Measurements from ENCODE around the gene HOGA1. TPM values are rescaled to one million over a fixed set of nuclear protein-coding genes. Genes with fewer than 3 reads are reported as not detected.

HOGA1 gene
- total and polyA plus RNA-seq, 7 donors: 0.66 to 12.3 (median 3.4) TPM

GRCh38 chr10:97650726-97651125 lies 66.5 kb downstream of the HOGA1 start:
- DNase-seq (no peak), ATAC-seq (no peak)
- Histone ChIP-seq H3K27ac (no peak overlapping the region), H3K27me3 (ENCODE audit: insufficient read depth in 3 of 3, low read length in 2 of 3) (no peaks in the 10 kb centered on the region), H3K36me3 (ENCODE audit: insufficient read depth in 1 of 2, low read depth in 1 of 2) (peaks cover 14 to 64% of the 10 kb centered on the region in 2 donors), H3K4me1 (peaks cover 28% of the 10 kb centered on the region), H3K9me3 (no peaks in the 10 kb centered on the region), H3K4me3 (no peak overlapping the region)
- WGBS, 3 donors: 87 to 92% (median 89%) methylated on average over 3 of the region's 3 CpGs
- intact Hi-C loops (cut with DNase I): no loop called here
- no peak for TF ChIP-seq CTCF (IDR thresholded peaks at IDR 0.05)

DNA sequence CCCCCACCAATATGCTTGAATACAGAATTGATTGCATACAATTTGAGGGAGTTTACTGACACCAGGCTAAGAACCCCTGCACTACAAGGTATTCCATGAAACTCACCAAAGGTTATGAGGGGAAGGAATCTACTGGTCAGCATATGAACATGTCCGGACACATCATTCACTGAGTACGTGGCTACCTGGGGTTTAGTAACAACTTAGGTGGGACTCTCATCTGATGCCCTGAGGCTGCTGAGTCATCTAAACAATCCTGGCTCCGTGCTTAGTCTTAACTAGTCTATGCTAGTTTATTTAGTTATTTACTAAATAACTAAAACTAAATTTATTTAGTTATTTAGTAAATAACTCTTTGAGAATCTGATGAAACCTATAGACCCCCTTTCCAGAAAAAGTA lies 67.6 kb downstream of the HOGA1 start:
- Histone ChIP-seq H3K27ac (no peak overlapping the region), H3K4me1 (peaks cover 28% of the 10 kb centered on the region), H3K36me3 (ENCODE audit: insufficient read depth in 1 of 2, low read depth in 1 of 2) (peaks cover 17 to 64% of the 10 kb centered on the region in 2 donors), H3K27me3 (ENCODE audit: insufficient read depth in 3 of 3, low read length in 2 of 3) (no peaks in the 10 kb centered on the region), H3K9me3 (no peaks in the 10 kb centered on the region), H3K4me3 (no peak overlapping the region)
- intact Hi-C loops (cut with DNase I): no loop called here
- DNase-seq: no peak
- ATAC-seq: no peak
- 94 to 96% (median 95%) methylated on average over 3 of the region's 3 CpGs for WGBS, 3 donors
- no peak for TF ChIP-seq CTCF (IDR thresholded peaks at IDR 0.05)

DNA sequence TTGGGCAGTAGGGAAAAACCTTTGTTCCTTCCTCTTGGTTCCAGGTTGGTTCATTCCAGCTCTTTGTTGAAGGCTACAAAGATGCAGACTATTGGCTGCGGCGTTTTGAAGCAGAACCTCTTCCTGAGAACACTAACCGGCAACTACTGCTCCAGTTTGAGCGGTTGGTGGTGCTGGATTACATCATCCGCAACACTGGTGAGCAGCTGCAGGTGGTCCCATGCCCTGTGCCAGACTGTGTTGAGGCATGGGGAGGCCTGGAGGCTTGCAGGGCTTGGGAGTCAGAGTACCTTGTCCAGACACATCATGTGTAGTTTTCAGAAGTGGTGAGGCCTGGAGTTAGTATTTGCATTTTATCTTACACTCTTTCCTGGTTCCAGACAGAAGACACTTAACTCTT lies 72.6 kb downstream of the HOGA1 start:
- TF ChIP-seq CTCF (IDR thresholded peaks at IDR 0.05): no peak
- 72 to 89% (median 77%) methylated on average over 5 of the region's 5 CpGs for WGBS, 3 donors
- ATAC-seq (no peak), DNase-seq (no peak)
- intact Hi-C loops (cut with DNase I): no loop called here
- Histone ChIP-seq H3K27me3 (ENCODE audit: insufficient read depth in 3 of 3, low read length in 2 of 3) (no peaks in the 10 kb centered on the region), H3K36me3 (ENCODE audit: insufficient read depth in 1 of 2, low read depth in 1 of 2) (peaks cover 13 to 81% of the 10 kb centered on the region in 2 donors), H3K9me3 (no peaks in the 10 kb centered on the region), H3K4me1 (no peaks in the 10 kb centered on the region), H3K4me3 (no peak overlapping the region), H3K27ac (no peak overlapping the region)

DNA sequence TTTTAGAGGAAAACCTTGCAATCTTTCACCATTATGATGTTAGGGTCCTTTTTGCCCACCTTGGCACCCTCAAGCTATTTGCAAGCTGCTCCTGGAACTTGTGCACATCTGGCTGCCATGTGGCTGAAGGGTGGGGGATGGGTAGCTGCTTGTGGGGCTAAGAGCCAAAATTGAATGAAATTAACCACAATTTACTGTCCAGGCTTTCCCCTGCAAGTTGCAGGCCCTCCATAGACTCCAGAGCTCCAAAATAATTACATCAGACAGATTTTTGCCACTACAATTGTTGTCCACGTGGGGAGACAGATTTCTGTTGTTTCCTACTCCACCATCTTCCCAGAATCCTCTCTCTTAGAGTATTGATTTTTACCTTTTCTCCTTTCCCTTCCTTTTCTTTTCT lies 75.4 kb downstream of the HOGA1 start:
- TF ChIP-seq CTCF (IDR thresholded peaks at IDR 0.05): no peak
- no peak overlapping the region for H3K27ac ChIP-seq
- no peaks in the 10 kb centered on the region for H3K4me1 ChIP-seq
- H3K27me3 ChIP-seq (ENCODE audit: insufficient read depth in 3 of 3, low read length in 2 of 3): no peaks in the 10 kb centered on the region
- DNase-seq: no peak
- intact Hi-C loops (cut with DNase I): no loop called here
- no peaks in the 10 kb centered on the region for H3K9me3 ChIP-seq
- 46 to 76% (median 58%) methylated on average over 1 of the region's 1 CpG for WGBS, 3 donors
- H3K36me3 ChIP-seq (ENCODE audit: insufficient read depth in 1 of 2, low read depth in 1 of 2): peaks cover 5 to 81% of the 10 kb centered on the region in 2 donors
- ATAC-seq: no peak
- H3K4me3 ChIP-seq: no peak overlapping the region

Other genes with a start within 250 kb of the HOGA1 start
- gene FRAT2, start 249.7 kb upstream of the HOGA1 start, total RNA-seq: 10 to 100 TPM in 1 of 4 donors, 1 to 10 TPM in 3; 5.3 to 11.1 (median 6.6) TPM
- gene FRAT2, start 249.7 kb upstream of the HOGA1 start, polyA plus RNA-seq: 10 to 100 TPM in 2 of 3 donors, 1 to 10 TPM in 1; 3.2 to 28.4 (median 12.4) TPM
- gene RRP12, start 183.0 kb upstream of the HOGA1 start, total RNA-seq: 100 to 1,000 TPM in 1 of 4 donors, 10 to 100 TPM in 3; 64.7 to 105 (median 76.4) TPM
- 100 to 1,000 TPM in 1 of 3 donors, 10 to 100 TPM in 2; 46.5 to 114 (median 76.4) TPM for gene RRP12, start 183.0 kb upstream of the HOGA1 start, polyA plus RNA-seq
- 10 to 100 TPM; 41.5 to 65.5 (median 46.6) TPM for gene PGAM1, start 158.2 kb upstream of the HOGA1 start, total RNA-seq
- gene PGAM1, start 158.2 kb upstream of the HOGA1 start, polyA plus RNA-seq: 100 to 1,000 TPM in 2 of 3 donors, 10 to 100 TPM in 1; 36.2 to 186 (median 112) TPM
- 10 to 100 TPM; 14.0 to 20.4 (median 19.8) TPM for gene EXOSC1, start 138.4 kb upstream of the HOGA1 start, total RNA-seq
- gene EXOSC1, start 138.4 kb upstream of the HOGA1 start, polyA plus RNA-seq: 10 to 100 TPM; 26.4 to 36.5 (median 29.4) TPM
- gene ZDHHC16, start 138.2 kb upstream of the HOGA1 start, total RNA-seq: 10 to 100 TPM; 19.7 to 24.5 (median 22.7) TPM
- gene ZDHHC16, start 138.2 kb upstream of the HOGA1 start, polyA plus RNA-seq: 10 to 100 TPM; 23.2 to 44.9 (median 24.6) TPM
- 10 to 100 TPM; 33.2 to 39.6 (median 34.4) TPM for gene MMS19, start 86.0 kb upstream of the HOGA1 start, total RNA-seq
- 10 to 100 TPM; 29.8 to 47.6 (median 43.1) TPM for gene MMS19, start 86.0 kb upstream of the HOGA1 start, polyA plus RNA-seq
- gene UBTD1, start 85.5 kb upstream of the HOGA1 start, total RNA-seq: 10 to 100 TPM; 16.0 to 39.2 (median 22.2) TPM
- 10 to 100 TPM; 43.6 to 59.2 (median 56.7) TPM for gene UBTD1, start 85.5 kb upstream of the HOGA1 start, polyA plus RNA-seq
- 1,000 to 10,000 TPM; 1,055 to 3,522 (median 2,378) TPM for gene ANKRD2, start 11.6 kb upstream of the HOGA1 start, total RNA-seq
- gene ANKRD2, start 11.6 kb upstream of the HOGA1 start, polyA plus RNA-seq: 1,000 to 10,000 TPM in 2 of 3 donors, 100 to 1,000 TPM in 1; 254 to 5,473 (median 1,117) TPM
- gene C10orf62, start 5.3 kb downstream of the HOGA1 start, total RNA-seq: 1 to 10 TPM in 2 of 4 donors, under 1 TPM in 1, not detected in 1; 0.56 to 1.1 (median 1.0) TPM
- gene C10orf62, start 5.3 kb downstream of the HOGA1 start, polyA plus RNA-seq: under 1 TPM in 2 of 3 donors, not detected in 1; 0.12 to 0.13 TPM
- 1 to 10 TPM; 1.8 to 4.1 (median 2.6) TPM for gene MORN4, start 49.1 kb downstream of the HOGA1 start, total RNA-seq
- 1 to 10 TPM; 3.9 to 5.6 (median 5.2) TPM for gene MORN4, start 49.1 kb downstream of the HOGA1 start, polyA plus RNA-seq
- 10 to 100 TPM; 11.5 to 14.1 (median 11.9) TPM for gene PI4K2A, start 56.3 kb downstream of the HOGA1 start, total RNA-seq
- gene PI4K2A, start 56.3 kb downstream of the HOGA1 start, polyA plus RNA-seq: 10 to 100 TPM in 2 of 3 donors, 1 to 10 TPM in 1; 8.9 to 22.9 (median 15.6) TPM
- gene AVPI1, start 102.9 kb downstream of the HOGA1 start, total RNA-seq: 1 to 10 TPM; 3.6 to 5.8 (median 5.0) TPM
- 10 to 100 TPM in 1 of 3 donors, 1 to 10 TPM in 2; 5.6 to 56.9 (median 5.6) TPM for gene AVPI1, start 102.9 kb downstream of the HOGA1 start, polyA plus RNA-seq
- gene MARVELD1, start 129.3 kb downstream of the HOGA1 start, total RNA-seq: 1 to 10 TPM; 2.4 to 5.7 (median 3.3) TPM
- 10 to 100 TPM in 1 of 3 donors, 1 to 10 TPM in 2; 2.2 to 10.4 (median 2.9) TPM for gene MARVELD1, start 129.3 kb downstream of the HOGA1 start, polyA plus RNA-seq
- gene ZFYVE27, start 152.7 kb downstream of the HOGA1 start, total RNA-seq: 10 to 100 TPM in 3 of 4 donors, 1 to 10 TPM in 1; 9.8 to 15.1 (median 12.1) TPM
- 10 to 100 TPM in 2 of 3 donors, 1 to 10 TPM in 1; 8.3 to 20.1 (median 14.9) TPM for gene ZFYVE27, start 152.7 kb downstream of the HOGA1 start, polyA plus RNA-seq
- gene SFRP5, start 187.6 kb downstream of the HOGA1 start, total RNA-seq: under 1 TPM in 2 of 4 donors, not detected in 2; 0.16 to 0.30 TPM
- under 1 TPM; 0.47 to 0.73 (median 0.69) TPM for gene SFRP5, start 187.6 kb downstream of the HOGA1 start, polyA plus RNA-seq

Measured in psoas muscle (tissue), 8 donors.